DOHH2 (cell line): Measurements from ENCODE around the gene SLC9A2.
A peak's percentile ranks its signal among the peaks of the same experiment; 100 is the strongest.

Source experiments
- H3F3A ChIP-seq: fragments of 200-600 bp; sonication (generic), shearing (Covaris generic); 2 replicates; pipeline ENCODE4 v1.6.0; 2016; ENCODE audit warnings: antibody characterized with exemption, mild to moderate bottlenecking; ENCODE audit not compliant: control insufficient read depth, insufficient read depth
- H3K27ac ChIP-seq: fragments of 200-600 bp; sonication (generic); 2 replicates; pipeline ENCODE4 v1.5.1; 2014; ENCODE audit warnings: low read depth, mild to moderate bottlenecking, low read length, moderate library complexity
- H3K27me3 ChIP-seq: fragments of 200-600 bp; sonication (generic); 2 replicates; pipeline ENCODE4 v1.6.1; 2014; ENCODE audit warnings: mild to moderate bottlenecking, low read length, mixed read lengths; ENCODE audit not compliant: control insufficient read depth
- H3K36me3 ChIP-seq: fragments of 200-600 bp; sonication (generic); 2 replicates; pipeline ENCODE4 v1.6.1; 2014; ENCODE audit warnings: mild to moderate bottlenecking, low read length, moderate library complexity, mixed read lengths; ENCODE audit not compliant: control insufficient read depth
- H3K4me1 ChIP-seq: fragments of 200-600 bp; sonication (generic); 2 replicates; pipeline ENCODE4 v1.6.1; 2014; ENCODE audit warnings: mild to moderate bottlenecking, low read length, mixed read lengths; ENCODE audit not compliant: control insufficient read depth
- H3K4me2 ChIP-seq: fragments of 200-600 bp; sonication (generic); 2 replicates; pipeline ENCODE4 v1.6.0; 2014; ENCODE audit warnings: mild to moderate bottlenecking, low read length, moderate library complexity
- H3K4me3 ChIP-seq: fragments of 200-600 bp; sonication (generic); 2 replicates; pipeline ENCODE4 v1.5.1; 2014; ENCODE audit warnings: mild to moderate bottlenecking, low read length, mixed read lengths
- H3K79me2 ChIP-seq: fragments of 200-600 bp; sonication (generic); 2 replicates; pipeline ENCODE4 v1.6.1; 2014; ENCODE audit warnings: mild to moderate bottlenecking, low read length, mixed read lengths; ENCODE audit not compliant: control insufficient read depth
- H3K9me2 ChIP-seq: fragments of 200-600 bp; sonication (generic); replicated peaks from 2 replicates; pipeline ENCODE4 v1.6.1; 2014; ENCODE audit warnings: mild to moderate bottlenecking, low read length, mixed read lengths; ENCODE audit not compliant: control insufficient read depth
- H3K9me3 ChIP-seq: fragments of 200-600 bp; sonication (generic); 2 replicates; pipeline ENCODE4 v1.6.1; 2014; ENCODE audit warnings: antibody characterized with exemption, low read length, mixed read lengths; ENCODE audit not compliant: control insufficient read depth, insufficient read depth
- H4K20me1 ChIP-seq: fragments of 200-600 bp; sonication (generic); 2 replicates; pipeline ENCODE4 v1.6.0; 2014; ENCODE audit warnings: low read depth, mild to moderate bottlenecking, antibody characterized with exemption, low read length, moderate library complexity; ENCODE audit not compliant: control insufficient read depth, insufficient read depth
- EZH2phosphoT487 ChIP-seq: fragments of 200-600 bp; sonication (generic); IDR thresholded peaks from 2 replicates; pipeline ENCODE4 v1.6.1; 2017; ENCODE audit warnings: borderline replicate concordance, mild to moderate bottlenecking, antibody characterized with exemption, low read length, moderate library complexity, mixed read lengths
- TF ChIP-seq, protein P1 (sequence below): fragments of 200-600 bp; sonication (generic); IDR thresholded peaks from one replicate; pipeline ENCODE4 v1.5.1; 2014; ENCODE audit warnings: antibody characterized with exemption, mild to moderate bottlenecking, low read depth, low read length; ENCODE audit not compliant: poor library complexity, severe bottlenecking

Gene SLC9A2

DNA sequence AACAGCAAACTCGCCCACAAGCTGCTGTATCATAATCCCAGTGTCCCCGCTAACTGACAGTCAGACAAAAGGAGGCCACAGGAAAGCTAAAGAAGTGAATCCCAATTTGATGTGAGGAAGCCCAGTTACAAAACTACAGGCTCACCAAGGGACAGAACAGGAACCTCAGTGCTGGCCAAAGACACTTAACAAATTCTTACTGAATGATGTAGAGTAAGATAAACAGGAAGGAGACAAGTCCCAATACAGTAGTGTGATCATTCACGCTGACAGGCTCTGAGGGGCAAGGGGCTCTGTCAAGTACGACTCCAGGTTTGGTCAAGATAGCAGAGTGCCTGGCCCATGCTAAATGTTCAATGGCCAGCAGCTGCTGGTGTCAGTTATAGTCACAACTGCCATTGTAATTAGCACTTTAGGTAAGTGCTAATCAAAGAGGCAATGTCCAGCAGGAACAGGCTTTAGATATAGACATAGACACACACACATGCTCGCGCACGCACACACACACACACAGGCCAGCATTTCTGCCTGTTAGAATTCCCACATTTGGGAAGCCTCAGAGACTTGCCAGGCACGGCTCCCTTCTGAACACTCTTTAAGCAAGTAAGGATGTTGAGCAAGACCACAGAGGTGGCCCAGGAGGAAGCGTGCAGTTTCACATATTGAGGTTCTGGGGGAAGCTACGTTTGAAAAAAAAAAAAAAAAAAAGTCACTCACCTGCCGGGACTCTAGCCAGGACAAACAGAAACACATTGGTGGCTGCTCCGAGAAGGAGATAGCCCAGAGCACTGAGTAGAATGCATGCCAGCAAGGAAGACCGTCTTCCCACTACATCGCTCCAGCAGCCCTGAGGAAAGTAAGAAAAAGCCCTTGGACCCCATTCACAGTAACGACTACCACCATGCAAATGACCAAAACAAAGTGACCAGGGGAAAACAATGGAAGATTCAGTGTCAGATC is 107.1 kb downstream of the SLC9A2 start:
- H3K36me3 ChIP-seq: peaks cover 29% of the 10 kb centered on the region
- no peak overlapping the region for H3K27ac ChIP-seq

DNA sequence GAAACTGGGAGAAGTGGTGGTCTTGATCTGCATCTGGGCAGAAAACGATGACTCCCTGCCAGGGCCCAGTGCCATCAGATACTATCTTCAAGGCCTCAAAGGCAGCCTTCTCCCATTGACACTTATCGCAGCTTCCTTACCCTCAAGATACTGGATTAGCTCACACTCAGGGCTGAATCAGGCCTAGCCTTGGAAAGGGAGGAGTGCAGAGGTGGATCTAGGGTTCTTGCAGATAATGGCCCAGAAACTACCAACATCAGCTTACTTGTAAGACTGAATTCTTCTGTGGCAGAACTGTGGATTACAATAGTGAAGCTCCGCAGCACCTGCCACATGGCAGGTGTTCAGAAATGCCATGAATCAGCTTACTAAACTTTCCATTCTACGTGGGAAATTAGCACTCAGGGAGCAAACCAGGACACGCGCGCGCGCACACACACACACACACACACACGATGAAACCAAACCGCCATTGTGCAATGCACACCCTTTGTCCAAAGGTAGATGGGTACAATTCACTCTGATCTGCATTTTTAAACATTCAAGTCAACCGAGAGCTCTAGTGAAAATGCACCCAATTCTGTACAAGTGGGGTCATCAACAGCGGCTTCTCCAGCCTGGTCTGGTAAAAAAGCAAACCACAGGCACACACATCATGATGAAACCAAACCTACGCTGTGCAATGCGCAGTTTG is 116.2 kb downstream of the SLC9A2 start:
- Histone ChIP-seq H4K20me1 (no peaks in the 10 kb centered on the region), H3K36me3 (peaks cover 10% of the 10 kb centered on the region), H3K9me2 (no peaks in the 10 kb centered on the region), H3F3A (no peaks in the 10 kb centered on the region), H3K9me3 (no peaks in the 10 kb centered on the region), H3K4me1 (peaks cover 19% of the 10 kb centered on the region), H3K27ac (no peak overlapping the region), H3K79me2 (peaks cover 41% of the 10 kb centered on the region), H3K4me3 (peak overlapping the region; percentile 78), H3K27me3 (no peaks in the 10 kb centered on the region), H3K4me2 (peak overlapping the region; percentile 69)
- TF ChIP-seq EZH2phosphoT487: no peak
- TF ChIP-seq, protein P1, sequence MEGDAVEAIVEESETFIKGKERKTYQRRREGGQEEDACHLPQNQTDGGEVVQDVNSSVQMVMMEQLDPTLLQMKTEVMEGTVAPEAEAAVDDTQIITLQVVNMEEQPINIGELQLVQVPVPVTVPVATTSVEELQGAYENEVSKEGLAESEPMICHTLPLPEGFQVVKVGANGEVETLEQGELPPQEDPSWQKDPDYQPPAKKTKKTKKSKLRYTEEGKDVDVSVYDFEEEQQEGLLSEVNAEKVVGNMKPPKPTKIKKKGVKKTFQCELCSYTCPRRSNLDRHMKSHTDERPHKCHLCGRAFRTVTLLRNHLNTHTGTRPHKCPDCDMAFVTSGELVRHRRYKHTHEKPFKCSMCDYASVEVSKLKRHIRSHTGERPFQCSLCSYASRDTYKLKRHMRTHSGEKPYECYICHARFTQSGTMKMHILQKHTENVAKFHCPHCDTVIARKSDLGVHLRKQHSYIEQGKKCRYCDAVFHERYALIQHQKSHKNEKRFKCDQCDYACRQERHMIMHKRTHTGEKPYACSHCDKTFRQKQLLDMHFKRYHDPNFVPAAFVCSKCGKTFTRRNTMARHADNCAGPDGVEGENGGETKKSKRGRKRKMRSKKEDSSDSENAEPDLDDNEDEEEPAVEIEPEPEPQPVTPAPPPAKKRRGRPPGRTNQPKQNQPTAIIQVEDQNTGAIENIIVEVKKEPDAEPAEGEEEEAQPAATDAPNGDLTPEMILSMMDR: no peak

More for the DNA sequence above, 107.1 kb downstream of the SLC9A2 start:
- TF ChIP-seq, protein P1: no peak
- TF ChIP-seq EZH2phosphoT487: no peak
- H3F3A ChIP-seq: no peaks in the 10 kb centered on the region
- no peaks in the 10 kb centered on the region for H3K9me2 ChIP-seq
- H3K4me2 ChIP-seq: no peak overlapping the region
- H3K4me1 ChIP-seq: no peaks in the 10 kb centered on the region
- no peak overlapping the region for H3K4me3 ChIP-seq
- H3K9me3 ChIP-seq: no peaks in the 10 kb centered on the region
- no peaks in the 10 kb centered on the region for H4K20me1 ChIP-seq
- H3K27me3 ChIP-seq: no peaks in the 10 kb centered on the region
- H3K79me2 ChIP-seq: no peaks in the 10 kb centered on the region

DNA sequence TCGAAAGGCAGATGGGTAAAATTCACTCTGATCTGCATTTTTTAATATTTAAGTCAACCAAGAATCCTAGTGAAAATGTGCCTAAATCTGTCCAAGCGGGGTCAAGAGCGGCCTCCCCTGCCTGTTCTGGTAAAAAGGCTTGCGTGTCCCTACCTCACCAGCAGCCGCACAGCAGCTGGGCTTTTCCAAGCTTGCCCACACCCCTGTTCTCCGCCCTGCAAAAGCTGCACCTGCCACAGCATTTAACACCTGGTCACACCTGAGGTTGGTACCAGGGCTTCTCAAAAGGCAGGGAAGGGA is 116.7 kb downstream of the SLC9A2 start:
- Histone ChIP-seq H3K4me2 (peak overlapping the region; percentile 69), H3K9me3 (no peaks in the 10 kb centered on the region), H3K9me2 (no peaks in the 10 kb centered on the region), H3K79me2 (peaks cover 41% of the 10 kb centered on the region), H3K4me1 (peaks cover 19% of the 10 kb centered on the region), H3K4me3 (peak overlapping the region; percentile 78), H3K36me3 (peaks cover 6% of the 10 kb centered on the region), H4K20me1 (no peaks in the 10 kb centered on the region), H3K27me3 (no peaks in the 10 kb centered on the region), H3F3A (no peaks in the 10 kb centered on the region), H3K27ac (no peak overlapping the region)
- TF ChIP-seq EZH2phosphoT487: no peak
- TF ChIP-seq, protein P1: no peak
